Keratinocyte (primary cell): ENCODE results near the gene KCNH2. TPM values are rescaled to one million over a fixed set of nuclear protein-coding genes. Genes with fewer than 3 reads are reported as not detected.

Source experiments
- DNase-seq: peaks from one replicate; pipeline ENCODE4 v3.0.0-alpha.2; 2011; ENCODE audit warnings: low read depth, missing footprints, low spot score
- FAIRE-seq: peaks from 2 replicates; lab custom pipeline; 2011; peaks lifted over from hg19 to GRCh38; lab: Jason Lieb, UNC
- H2AFZ ChIP-seq: 2 replicates; pipeline ENCODE4 v1.6.0; 2012; ENCODE audit warnings: low read length, control low read depth, inconsistent platforms; ENCODE audit not compliant: control insufficient read depth
- H3K27ac ChIP-seq: 2 replicates; pipeline ENCODE4 v1.5.1; 2011; ENCODE audit warnings: low read length; ENCODE audit not compliant: control insufficient read depth, insufficient read depth
- H3K27me3 ChIP-seq: 3 replicates; pipeline ENCODE4 v1.6.0; 2011; ENCODE audit warnings: low read length; ENCODE audit not compliant: control insufficient read depth, insufficient read depth; ENCODE audit errors: extremely low read depth
- H3K36me3 ChIP-seq, 2 experiments: 2 replicates in 1 of 2; 3 replicates in 1 of 2; pipeline ENCODE4 v1.5.1; 2011; ENCODE audit warnings: low read length in 2 of 2, mild to moderate bottlenecking in 1 of 2; ENCODE audit not compliant: control insufficient read depth in 2 of 2, insufficient read depth in 2 of 2; ENCODE audit errors: extremely low read depth in 1 of 2
- H3K4me1 ChIP-seq: 3 replicates; pipeline ENCODE4 v1.5.1; 2011; ENCODE audit warnings: low read length; ENCODE audit not compliant: control insufficient read depth, insufficient read depth; ENCODE audit errors: extremely low read depth
- H3K4me2 ChIP-seq: 3 replicates; pipeline ENCODE4 v1.6.0; 2011; ENCODE audit warnings: low read depth, low read length; ENCODE audit not compliant: control insufficient read depth, insufficient read depth; ENCODE audit errors: extremely low read depth
- H3K4me3 ChIP-seq, 3 experiments: fragments of 200-600 bp in 1 of 3; sonication (generic) in 1 of 3; 2 replicates in 2 of 3; 3 replicates in 1 of 3; pipeline ENCODE4 v1.5.1; 2011 to 2016; ENCODE audit warnings: low read length in 3 of 3, mild to moderate bottlenecking in 3 of 3, control low read depth in 2 of 3, inconsistent platforms in 1 of 3, low read depth in 1 of 3, mixed read lengths in 1 of 3, mixed run types in 1 of 3, moderate library complexity in 1 of 3; ENCODE audit not compliant: control insufficient read depth in 2 of 3, insufficient read depth in 2 of 3; ENCODE audit errors: extremely low read depth in 1 of 3
- H3K79me2 ChIP-seq: 2 replicates; pipeline ENCODE4 v1.6.0; 2012; ENCODE audit warnings: low read length; ENCODE audit not compliant: control insufficient read depth, insufficient read depth
- H3K9ac ChIP-seq: 3 replicates; pipeline ENCODE4 v1.6.0; 2011; ENCODE audit warnings: low read length; ENCODE audit not compliant: control insufficient read depth, insufficient read depth; ENCODE audit errors: extremely low read depth
- H3K9me1 ChIP-seq: 3 replicates; pipeline ENCODE4 v1.6.0; 2011; ENCODE audit warnings: low read length; ENCODE audit not compliant: control insufficient read depth, insufficient read depth; ENCODE audit errors: extremely low read depth
- H3K9me3 ChIP-seq: 2 replicates; pipeline ENCODE4 v1.5.1; 2012; ENCODE audit warnings: low read depth, low read length; ENCODE audit not compliant: control insufficient read depth
- H4K20me1 ChIP-seq: 3 replicates; pipeline ENCODE4 v1.6.0; 2011; ENCODE audit warnings: low read length; ENCODE audit not compliant: control insufficient read depth, insufficient read depth; ENCODE audit errors: extremely low read depth
- CTCF ChIP-seq, 3 experiments: IDR thresholded peaks in 1 of 3; conservative IDR thresholded peaks in 1 of 3; optimal IDR thresholded peaks in 1 of 3; 2 replicates in 2 of 3; 3 replicates in 1 of 3; pipeline versions ENCODE3 to v1.5.1; 2011; ENCODE audit warnings: low read length in 3 of 3, mild to moderate bottlenecking in 3 of 3, moderate library complexity in 2 of 3, control low read depth in 1 of 3, inconsistent platforms in 1 of 3; ENCODE audit not compliant: insufficient read depth in 2 of 3; ENCODE audit errors: extremely low read depth in 1 of 3
- EZH2 ChIP-seq: IDR thresholded peaks from one replicate; pipeline ENCODE4 v1.6.1; 2012; ENCODE audit warnings: inconsistent platforms, mild to moderate bottlenecking, low read length, moderate library complexity
- dilution Hi-C: fragments of 300-500 bp; cut with MboI; formaldehyde crosslinking; loops from one replicate; pipeline ENCODE4 v1.7.0; 2020; ENCODE audit warnings: low sequenced_read_pairs; ENCODE audit not compliant: extremely low pct_ligation_motif_present
- polyA plus RNA-seq, 5 experiments: library from polyadenylated mRNA; depleted of rRNA in 3 of 5; stranded (reverse) in 3 of 5; stranded (forward) in 1 of 5; unstranded in 1 of 5; fragments of >200 nt; gene quantifications; 1 replicate in 1 of 5; 2 replicates in 3 of 5; 3 replicates in 1 of 5; pipeline versions ENCODE4 v1.2.1 to v1.2.3, GENCODE V29; 2011 to 2012; ENCODE audit warnings: missing spikeins in 2 of 5, low read depth in 1 of 5, low replicate concordance in 1 of 5

The KCNH2 gene
- polyA plus RNA-seq, 1 donor (not counting 4 experiments of a cell fraction or from before 2014, with no cell fraction given) = 0.03 TPM

- no peaks in the 10 kb centered on the region for H3K9me3 ChIP-seq
- no peaks in the 10 kb centered on the region for H3K9me1 ChIP-seq
- DNase-seq (no peak), FAIRE-seq (no peak)
- H2AFZ ChIP-seq = no peak overlapping the region
- no peaks in the 10 kb centered on the region for H3K36me3 ChIP-seq
- H3K9ac ChIP-seq = no peak overlapping the region
- no peaks in the 10 kb centered on the region for H4K20me1 ChIP-seq
- H3K79me2 ChIP-seq = no peaks in the 10 kb centered on the region
- TF ChIP-seq EZH2 = no peak
- no peak for TF ChIP-seq CTCF (optimal IDR thresholded peaks at IDR 0.05 in 1 of 3, IDR thresholded peaks at IDR 0.05 in 1 of 3, conservative IDR thresholded peaks at IDR 0.05 in 1 of 3; ENCODE audit: extremely low read depth in 1 of 3, insufficient read depth in 2 of 3, low read length in 3 of 3)
- no peak overlapping the region for H3K27ac ChIP-seq
- H3K4me2 ChIP-seq = no peak overlapping the region
- H3K4me3 ChIP-seq = no peak overlapping the region
- H3K4me1 ChIP-seq = no peaks in the 10 kb centered on the region
- no peaks in the 10 kb centered on the region for H3K27me3 ChIP-seq
- dilution Hi-C loops = no loop called here
These were observed 18.4 kb upstream of the KCNH2 start for GRCh38 chr7:150996376-150997074.

- no peak overlapping the region for H3K4me2 ChIP-seq
- H3K27me3 ChIP-seq = no peaks in the 10 kb centered on the region
- DNase-seq (no peak), FAIRE-seq (no peak)
- dilution Hi-C loops = no loop called here
- no peaks in the 10 kb centered on the region for H4K20me1 ChIP-seq
- no peak overlapping the region for H3K4me3 ChIP-seq
- TF ChIP-seq CTCF (optimal IDR thresholded peaks at IDR 0.05 in 1 of 3, IDR thresholded peaks at IDR 0.05 in 1 of 3, conservative IDR thresholded peaks at IDR 0.05 in 1 of 3; ENCODE audit: extremely low read depth in 1 of 3, insufficient read depth in 2 of 3, low read length in 3 of 3) = no peak
- TF ChIP-seq EZH2 = no peak
- no peaks in the 10 kb centered on the region for H3K9me1 ChIP-seq
- H3K79me2 ChIP-seq = no peaks in the 10 kb centered on the region
- H3K9ac ChIP-seq = no peak overlapping the region
- peaks cover 9% of the 10 kb centered on the region for H3K9me3 ChIP-seq
- no peak overlapping the region for H2AFZ ChIP-seq
- H3K4me1 ChIP-seq = no peaks in the 10 kb centered on the region
- no peak overlapping the region for H3K27ac ChIP-seq
- no peaks in the 10 kb centered on the region for H3K36me3 ChIP-seq
These were observed 16.9 kb upstream of the KCNH2 start for GRCh38 chr7:150994838-150995510.
